Mesendoderm (in vitro differentiated cells): ENCODE data around the gene CRTC3.

Experiments
- DNase-seq: peaks from one replicate; pipeline ENCODE4 v3.0.0; 2013
- H2AK5ac ChIP-seq: 2 replicates; pipeline ENCODE4 v1.6.1; 2013; ENCODE audit warnings: low read length, inconsistent platforms
- H2BK120ac ChIP-seq: 2 replicates; pipeline ENCODE4 v1.6.1; 2013; ENCODE audit warnings: low read depth, mild to moderate bottlenecking, low read length, moderate library complexity, mixed read lengths
- H2BK15ac ChIP-seq: replicated peaks from 2 replicates; pipeline ENCODE4 v1.6.1; 2013; ENCODE audit warnings: low read depth, mild to moderate bottlenecking, moderate library complexity
- H2BK5ac ChIP-seq: 2 replicates; pipeline ENCODE4 v1.6.1; 2013; ENCODE audit warnings: low read length, inconsistent platforms
- H3K18ac ChIP-seq: 2 replicates; pipeline ENCODE4 v1.6.1; 2013; ENCODE audit warnings: mild to moderate bottlenecking, low read length, mixed read lengths
- H3K23ac ChIP-seq: one replicate; pipeline ENCODE4 v1.6.1; 2013; ENCODE audit warnings: low read length
- H3K27ac ChIP-seq: 2 replicates; pipeline ENCODE4 v1.5.1; 2013; ENCODE audit warnings: low read depth, mild to moderate bottlenecking, inconsistent platforms, low read length, moderate library complexity
- H3K27me3 ChIP-seq: 2 replicates; pipeline ENCODE4 v1.6.1; 2013; ENCODE audit warnings: low read length, control low read depth, mild to moderate bottlenecking, inconsistent platforms; ENCODE audit not compliant: insufficient read depth, poor library complexity
- H3K36me3 ChIP-seq: 2 replicates; pipeline ENCODE4 v1.6.1; 2013; ENCODE audit warnings: low read length, inconsistent platforms; ENCODE audit not compliant: control insufficient read depth, insufficient read depth
- H3K4ac ChIP-seq: one replicate; pipeline ENCODE4 v1.6.1; 2013; ENCODE audit warnings: low read depth, mild to moderate bottlenecking, low read length, moderate library complexity
- H3K4me1 ChIP-seq: 2 replicates; pipeline ENCODE4 v1.6.1; 2013; ENCODE audit warnings: low read depth, low read length, inconsistent platforms; ENCODE audit not compliant: control insufficient read depth
- H3K4me2 ChIP-seq: 2 replicates; pipeline ENCODE4 v1.6.1; 2013; ENCODE audit warnings: low read length
- H3K4me3 ChIP-seq: 2 replicates; pipeline ENCODE4 v1.5.1; 2013; ENCODE audit warnings: mild to moderate bottlenecking, low read length
- H3K56ac ChIP-seq: one replicate; pipeline ENCODE4 v1.6.1; 2013; ENCODE audit warnings: low read length
- H3K79me1 ChIP-seq: 2 replicates; pipeline ENCODE4 v1.6.1; 2013; ENCODE audit warnings: low read length, inconsistent platforms
- H3K79me2 ChIP-seq: 2 replicates; pipeline ENCODE4 v1.6.1; 2013; ENCODE audit warnings: mild to moderate bottlenecking, low read length; ENCODE audit not compliant: control insufficient read depth, insufficient read depth
- H3K9ac ChIP-seq: 2 replicates; pipeline ENCODE4 v1.6.1; 2013; ENCODE audit warnings: low read length, inconsistent platforms
- H4K5ac ChIP-seq: one replicate; pipeline ENCODE4 v1.6.1; 2013; ENCODE audit warnings: low read length
- H4K8ac ChIP-seq: one replicate; pipeline ENCODE4 v1.6.1; 2013; ENCODE audit warnings: low read depth, mild to moderate bottlenecking, control low read depth, low read length, moderate library complexity
- WGBS: extraction: QIAGEN DNeasy Blood & Tissue Kit; methylation state at CpG from one replicate; pipeline ENCODE4 v1.1.7; 2013; ENCODE audit warnings: low lambda C conversion rate, missing lambda C conversion rate; ENCODE audit not compliant: insufficient coverage; ENCODE audit errors: extremely low coverage; 5-methylcytosine and 5-hydroxymethylcytosine counted together

The CRTC3 gene

DNA sequence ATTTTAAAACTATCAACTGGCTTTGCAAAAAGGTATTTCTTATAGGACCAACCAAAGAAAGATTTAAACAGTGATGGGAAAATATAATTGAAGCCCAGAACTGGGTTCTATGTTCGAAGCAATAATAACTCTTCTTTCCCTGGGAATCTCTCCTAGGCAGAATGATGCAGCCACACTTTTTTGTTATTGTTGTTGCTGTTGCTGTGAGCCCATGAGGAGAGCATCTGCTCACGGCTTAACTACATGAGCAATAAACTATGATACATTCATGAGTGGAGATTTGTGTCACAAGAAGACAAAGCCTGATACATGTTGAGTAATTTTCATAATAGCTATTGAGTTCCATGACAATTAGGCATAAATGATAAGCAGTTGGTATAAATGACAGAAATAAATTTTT lies 80.5 kb downstream of the CRTC3 start:
- H4K8ac ChIP-seq = no peak overlapping the region
- H3K27me3 ChIP-seq = no peaks in the 10 kb centered on the region
- H3K4me1 ChIP-seq = peaks cover 5% of the 10 kb centered on the region
- H3K18ac ChIP-seq = no peak overlapping the region
- no CpG with 5 or more reads among the region's 2 CpGs for WGBS
- no peak overlapping the region for H3K56ac ChIP-seq
- H2BK120ac ChIP-seq = no peak overlapping the region
- no peak overlapping the region for H3K9ac ChIP-seq
- H2BK5ac ChIP-seq = no peak overlapping the region
- H3K36me3 ChIP-seq = no peaks in the 10 kb centered on the region
- H3K79me2 ChIP-seq = no peaks in the 10 kb centered on the region
- H3K79me1 ChIP-seq = no peaks in the 10 kb centered on the region
- H3K4ac ChIP-seq = no peak overlapping the region
- no peak for DNase-seq
- H2AK5ac ChIP-seq = no peak overlapping the region
- H3K4me2 ChIP-seq = no peak overlapping the region
- no peak overlapping the region for H2BK15ac ChIP-seq
- no peak overlapping the region for H3K23ac ChIP-seq
- no peak overlapping the region for H3K27ac ChIP-seq
- H3K4me3 ChIP-seq = no peak overlapping the region
- no peak overlapping the region for H4K5ac ChIP-seq

DNA sequence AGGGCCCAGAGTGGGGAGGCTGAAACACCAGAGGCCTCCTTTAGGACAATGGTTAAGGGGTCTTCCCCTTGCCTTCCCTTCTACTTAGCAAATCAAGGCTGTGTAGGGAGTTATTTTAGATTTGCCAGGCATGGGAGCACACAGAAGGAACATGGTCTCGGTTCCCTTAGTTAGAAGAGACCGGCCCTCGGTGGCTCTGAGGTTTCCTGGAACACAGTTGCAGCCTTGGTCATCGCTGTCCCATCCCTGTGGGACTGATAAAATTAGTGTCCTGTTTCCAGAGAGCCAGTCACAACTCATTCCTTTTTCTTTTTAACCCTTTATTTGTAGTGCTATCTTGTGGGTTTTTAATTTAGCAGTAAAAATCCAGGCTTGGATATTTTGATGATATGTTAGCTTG lies 81.4 kb downstream of the CRTC3 start:
- Histone ChIP-seq H3K4me3 (no peak overlapping the region), H3K79me2 (no peaks in the 10 kb centered on the region), H3K27me3 (no peaks in the 10 kb centered on the region), H3K4me1 (peaks cover 5% of the 10 kb centered on the region), H3K4ac (no peak overlapping the region), H2BK15ac (no peak overlapping the region), H2BK120ac (no peak overlapping the region), H4K5ac (no peak overlapping the region), H3K9ac (no peak overlapping the region), H3K4me2 (no peak overlapping the region), H3K56ac (no peak overlapping the region), H3K18ac (no peak overlapping the region), H3K36me3 (no peaks in the 10 kb centered on the region), H2BK5ac (no peak overlapping the region), H3K23ac (no peak overlapping the region), H3K79me1 (no peaks in the 10 kb centered on the region), H4K8ac (no peak overlapping the region), H2AK5ac (no peak overlapping the region), H3K27ac (no peak overlapping the region)
- WGBS = no CpG with 5 or more reads among the region's 4 CpGs
- DNase-seq = no peak

DNA sequence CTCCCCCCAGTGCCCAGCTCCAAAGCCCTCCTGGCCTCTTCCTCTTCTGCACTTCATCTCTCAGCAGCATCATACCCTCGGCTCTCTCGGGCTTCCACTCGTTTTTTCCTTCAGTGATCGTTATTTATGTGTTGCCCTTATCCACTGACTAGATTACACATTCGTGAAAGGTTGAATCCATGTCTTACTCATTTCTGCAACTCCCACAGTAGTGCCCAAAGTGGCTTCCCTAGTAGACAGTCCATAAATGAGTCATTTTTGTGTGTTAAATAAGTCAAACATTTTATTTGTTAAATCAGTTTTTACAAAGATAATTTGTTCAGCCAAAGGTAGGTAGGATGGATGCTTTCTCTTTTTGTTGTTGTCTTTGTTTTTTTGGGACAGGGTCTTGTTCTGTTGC lies 87.4 kb downstream of the CRTC3 start:
- H3K4me2 ChIP-seq = no peak overlapping the region
- WGBS = no CpG with 5 or more reads among the region's 5 CpGs

DNA sequence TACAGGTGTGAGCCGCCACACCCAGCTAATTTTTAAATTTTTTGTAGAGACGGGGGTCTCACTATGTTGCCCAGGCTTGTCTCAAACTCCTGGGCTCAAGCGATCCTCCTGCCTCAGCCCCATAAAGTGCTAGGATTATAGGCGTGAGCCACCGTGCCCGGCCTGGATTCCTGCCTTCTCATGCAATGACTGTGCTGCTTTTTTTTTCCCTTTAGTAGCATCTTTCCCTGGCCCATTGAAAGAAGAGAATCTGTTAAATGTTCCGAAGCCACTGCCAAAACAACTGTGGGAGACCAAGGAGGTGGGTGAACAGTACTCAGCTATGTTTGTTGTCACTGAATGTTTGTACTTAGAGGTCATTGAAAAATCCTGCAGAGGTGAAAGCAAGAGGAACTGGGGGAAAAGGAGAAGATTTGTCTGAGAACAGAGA lies 88.0 kb downstream of the CRTC3 start:
- Histone ChIP-seq H3K4ac (no peak overlapping the region), H2AK5ac (no peak overlapping the region), H3K9ac (no peak overlapping the region), H3K4me3 (no peak overlapping the region), H2BK5ac (no peak overlapping the region), H3K79me1 (no peaks in the 10 kb centered on the region), H2BK120ac (no peak overlapping the region), H3K4me2 (no peak overlapping the region), H3K27ac (no peak overlapping the region), H3K79me2 (no peaks in the 10 kb centered on the region), H3K27me3 (no peaks in the 10 kb centered on the region), H3K18ac (no peak overlapping the region), H3K23ac (no peak overlapping the region), H4K5ac (no peak overlapping the region), H4K8ac (no peak overlapping the region), H3K56ac (no peak overlapping the region), H3K4me1 (no peaks in the 10 kb centered on the region), H3K36me3 (no peaks in the 10 kb centered on the region), H2BK15ac (no peak overlapping the region)
- DNase-seq = no peak
- WGBS = no CpG with 5 or more reads among the region's 7 CpGs

More for the DNA sequence above, 87.4 kb downstream of the CRTC3 start:
- Histone ChIP-seq H2AK5ac (no peak overlapping the region), H3K4ac (no peak overlapping the region), H3K27me3 (no peaks in the 10 kb centered on the region), H2BK15ac (no peak overlapping the region), H3K56ac (no peak overlapping the region), H3K23ac (no peak overlapping the region), H3K18ac (no peak overlapping the region), H4K8ac (no peak overlapping the region), H3K4me1 (no peaks in the 10 kb centered on the region), H3K9ac (no peak overlapping the region), H2BK120ac (no peak overlapping the region), H3K4me3 (no peak overlapping the region), H3K79me2 (no peaks in the 10 kb centered on the region), H4K5ac (no peak overlapping the region), H3K79me1 (no peaks in the 10 kb centered on the region), H3K36me3 (no peaks in the 10 kb centered on the region), H3K27ac (no peak overlapping the region), H2BK5ac (no peak overlapping the region)
- DNase-seq = no peak

DNA sequence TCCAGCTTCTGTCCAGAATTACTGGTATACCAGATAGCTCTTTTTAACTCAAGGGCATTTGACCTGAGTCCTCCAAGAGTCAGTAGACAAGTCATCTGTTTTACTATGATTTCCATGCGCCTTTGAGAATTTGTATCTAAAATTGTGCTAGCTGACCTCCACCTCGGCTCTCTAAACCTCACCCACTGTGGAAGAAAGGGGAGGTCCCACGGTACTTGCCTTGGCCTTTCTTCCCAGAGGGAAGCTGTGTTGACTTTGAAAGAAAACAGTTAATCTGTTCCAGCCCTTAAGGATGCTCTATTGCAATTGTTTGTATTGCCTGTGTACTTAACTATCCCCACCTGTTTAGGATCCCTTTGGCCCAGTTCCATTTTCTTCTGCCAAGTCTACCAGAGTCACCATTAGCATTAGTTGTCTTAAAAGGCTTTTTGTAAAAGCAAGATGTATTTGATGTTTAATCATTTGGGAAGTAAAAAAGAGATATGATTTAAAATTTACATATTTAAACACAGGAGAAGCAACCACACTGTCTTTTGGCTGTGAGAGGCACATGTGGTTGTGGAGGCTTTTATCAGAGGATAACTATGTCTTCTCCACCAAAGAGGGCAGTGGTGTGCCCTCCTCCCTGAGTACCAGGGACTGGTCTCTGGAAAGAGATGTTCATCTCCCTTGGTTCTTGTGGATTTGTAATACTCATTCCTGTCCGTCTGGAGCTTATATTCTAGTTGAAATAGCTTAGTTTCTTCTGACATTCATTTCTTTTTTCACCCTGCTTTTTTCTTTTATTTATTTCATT lies 88.8 kb downstream of the CRTC3 start:
- DNase-seq = no peak

DNA sequence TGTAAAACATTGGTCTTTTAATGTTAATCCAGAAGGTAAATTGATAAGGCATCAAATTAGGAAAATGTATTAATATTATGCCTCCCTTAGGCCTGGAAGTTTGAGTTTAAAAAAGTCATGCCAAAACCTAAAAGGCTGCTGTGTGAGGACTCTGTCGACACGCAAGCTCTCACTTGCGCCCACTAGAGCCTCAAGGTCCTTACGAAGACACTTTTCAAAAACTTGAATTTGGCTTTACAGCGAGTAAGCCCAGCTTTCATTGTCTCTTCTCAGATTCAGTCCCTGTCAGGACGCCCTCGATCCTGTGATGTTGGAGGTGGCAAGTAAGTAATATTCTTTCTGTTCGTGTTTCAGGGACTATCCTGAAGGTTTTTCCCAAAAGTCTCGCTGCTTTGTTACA lies 89.7 kb downstream of the CRTC3 start:
- H4K8ac ChIP-seq = no peak overlapping the region
- no peak overlapping the region for H2BK120ac ChIP-seq
- no peaks in the 10 kb centered on the region for H3K27me3 ChIP-seq
- H2AK5ac ChIP-seq = no peak overlapping the region
- no peak overlapping the region for H3K27ac ChIP-seq
- no peak for DNase-seq
- no peak overlapping the region for H3K18ac ChIP-seq
- peaks cover 9% of the 10 kb centered on the region for H3K4me1 ChIP-seq
- H3K79me2 ChIP-seq = no peaks in the 10 kb centered on the region
- H3K9ac ChIP-seq = no peak overlapping the region
- no peak overlapping the region for H3K4me2 ChIP-seq
- H3K56ac ChIP-seq = no peak overlapping the region
- no peaks in the 10 kb centered on the region for H3K36me3 ChIP-seq
- no peak overlapping the region for H3K4me3 ChIP-seq
- H2BK15ac ChIP-seq = no peak overlapping the region
- H3K23ac ChIP-seq = no peak overlapping the region
- H2BK5ac ChIP-seq = no peak overlapping the region
- H3K79me1 ChIP-seq = no peaks in the 10 kb centered on the region
- no CpG with 5 or more reads among the region's 9 CpGs for WGBS
- no peak overlapping the region for H3K4ac ChIP-seq
- no peak overlapping the region for H4K5ac ChIP-seq

More for the DNA sequence above, 88.8 kb downstream of the CRTC3 start:
- Histone ChIP-seq H2BK5ac (no peak overlapping the region), H2AK5ac (no peak overlapping the region), H3K27me3 (no peaks in the 10 kb centered on the region), H2BK120ac (no peak overlapping the region), H3K23ac (no peak overlapping the region), H3K79me2 (no peaks in the 10 kb centered on the region), H3K27ac (no peak overlapping the region), H3K18ac (no peak overlapping the region), H3K79me1 (no peaks in the 10 kb centered on the region), H3K36me3 (no peaks in the 10 kb centered on the region), H3K56ac (no peak overlapping the region), H2BK15ac (no peak overlapping the region), H3K4ac (no peak overlapping the region), H4K8ac (no peak overlapping the region), H3K9ac (no peak overlapping the region), H3K4me1 (peaks cover 1% of the 10 kb centered on the region), H4K5ac (no peak overlapping the region), H3K4me3 (no peak overlapping the region), H3K4me2 (no peak overlapping the region)
- WGBS = no CpG with 5 or more reads among the region's 4 CpGs
